Transverse colon (tissue), 4 donors: ENCODE data around the gene PTPRN2. TPM values are rescaled to one million over a fixed set of nuclear protein-coding genes. Genes with fewer than 3 reads are reported as not detected.

Source experiments
- DNase-seq: peaks from one replicate; pipeline ENCODE4 v3.0.0-alpha.2; 2019
- H3K27ac ChIP-seq, 4 donors: fragments of 200-600 bp; sonication (generic); 2 replicates each; pipeline ENCODE4 v1.5.1; 2016 to 2018; ENCODE audit warnings: inconsistent platforms in 4 of 4
- H3K27me3 ChIP-seq: fragments of 200-600 bp; sonication (generic); 2 replicates; pipeline ENCODE4 v1.5.1; 2017; ENCODE audit warnings: inconsistent platforms
- H3K36me3 ChIP-seq, 4 donors: fragments of 200-600 bp; sonication (generic); 2 replicates each; pipeline ENCODE4 v1.5.1; 2017 to 2019; ENCODE audit warnings: inconsistent platforms in 4 of 4
- H3K4me1 ChIP-seq, 4 donors: fragments of 200-600 bp; sonication (generic); 2 replicates each; pipeline ENCODE4 v1.5.1; 2017 to 2020; ENCODE audit warnings: inconsistent platforms in 4 of 4
- H3K4me3 ChIP-seq, 4 donors: fragments of 200-600 bp; sonication (generic); 1 replicate in 1 of 4; 2 replicates in 3 of 4; pipeline versions ENCODE4 v1.5.1 to v1.6.1; 2017 to 2019; ENCODE audit warnings: inconsistent platforms in 4 of 4
- H3K9me3 ChIP-seq, 2 donors: fragments of 200-600 bp; sonication (generic); 2 replicates each; pipeline ENCODE4 v1.5.1; 2017 to 2019; ENCODE audit warnings: inconsistent platforms in 2 of 2
- EP300 ChIP-seq: sonication (generic); formaldehyde crosslinking; IDR thresholded peaks from one replicate; pipeline ENCODE4 v1.6.1; 2017; ENCODE audit warnings: antibody characterized with exemption, low read depth
- POLR2A ChIP-seq: fragments of 450-650 bp; IDR thresholded peaks from one replicate; pipeline ENCODE4 v1.6.1; 2016; ENCODE audit warnings: antibody characterized with exemption, mild to moderate bottlenecking, moderate library complexity
- POLR2AphosphoS5 ChIP-seq, 3 donors: sonication (generic); formaldehyde crosslinking; IDR thresholded peaks; one replicate each; pipeline ENCODE4 v1.6.1; 2016; ENCODE audit warnings: antibody characterized with exemption in 3 of 3
- WGBS, 2 donors: methylation state at CpG; one replicate each; pipeline ENCODE4 v1.1.5; 2018; ENCODE audit warnings: low coverage in 1 of 2; 5-methylcytosine and 5-hydroxymethylcytosine counted together
- in situ Hi-C, 4 donors: fragments of 200-750 bp; cut with MboI; loops; one replicate each; pipeline versions ENCODE4 v1.15.0 to v1.15.1; 2017; ENCODE audit warnings: low sequenced_read_pairs in 3 of 4, low pct_ligation_motif_present in 1 of 4, low pct_unique_long_range_greater_than_20kb in 1 of 4
- intact Hi-C: fragments of 100-400 bp; cut with DNase I; formaldehyde crosslinking; loops from one replicate; pipeline ENCODE4 v1.15.1; 2023; ENCODE audit warnings: low total_unique reads
- total RNA-seq, 4 donors: library from RNA; depleted of rRNA; stranded (reverse); fragments of >200 nt; gene quantifications; one replicate each; pipeline ENCODE4 v1.1.0, GENCODE V29; 2016
- TF ChIP-seq, protein P1 (sequence below), 5 experiments: fragments of 200-600 bp in 3 of 5; fragments of 450-650 bp in 2 of 5; sonication (generic) in 3 of 5; IDR thresholded peaks; 1 replicate in 2 of 5; 2 replicates in 3 of 5; pipeline ENCODE4 v1.5.1; 2016 to 2017; ENCODE audit warnings: antibody characterized with exemption in 5 of 5, inconsistent platforms in 3 of 5, mild to moderate bottlenecking in 2 of 5, moderate library complexity in 1 of 5

Gene PTPRN2
- total RNA-seq, 4 donors from 2014 or later: 15.4 to 31.1 (median 21.8) TPM

GRCh38 chr7:157970744-157971143, 616.9 kb downstream of the PTPRN2 start:
- Histone ChIP-seq H3K4me3 (no peak overlapping the region), H3K27ac (no peak overlapping the region), H3K4me1 (no peaks in the 10 kb centered on the region), H3K27me3 (no peaks in the 10 kb centered on the region), H3K36me3 (no peaks in the 10 kb centered on the region), H3K9me3 (peaks cover 10 to 14% of the 10 kb centered on the region in 2 donors)
- TF ChIP-seq, protein P1, sequence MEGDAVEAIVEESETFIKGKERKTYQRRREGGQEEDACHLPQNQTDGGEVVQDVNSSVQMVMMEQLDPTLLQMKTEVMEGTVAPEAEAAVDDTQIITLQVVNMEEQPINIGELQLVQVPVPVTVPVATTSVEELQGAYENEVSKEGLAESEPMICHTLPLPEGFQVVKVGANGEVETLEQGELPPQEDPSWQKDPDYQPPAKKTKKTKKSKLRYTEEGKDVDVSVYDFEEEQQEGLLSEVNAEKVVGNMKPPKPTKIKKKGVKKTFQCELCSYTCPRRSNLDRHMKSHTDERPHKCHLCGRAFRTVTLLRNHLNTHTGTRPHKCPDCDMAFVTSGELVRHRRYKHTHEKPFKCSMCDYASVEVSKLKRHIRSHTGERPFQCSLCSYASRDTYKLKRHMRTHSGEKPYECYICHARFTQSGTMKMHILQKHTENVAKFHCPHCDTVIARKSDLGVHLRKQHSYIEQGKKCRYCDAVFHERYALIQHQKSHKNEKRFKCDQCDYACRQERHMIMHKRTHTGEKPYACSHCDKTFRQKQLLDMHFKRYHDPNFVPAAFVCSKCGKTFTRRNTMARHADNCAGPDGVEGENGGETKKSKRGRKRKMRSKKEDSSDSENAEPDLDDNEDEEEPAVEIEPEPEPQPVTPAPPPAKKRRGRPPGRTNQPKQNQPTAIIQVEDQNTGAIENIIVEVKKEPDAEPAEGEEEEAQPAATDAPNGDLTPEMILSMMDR (IDR thresholded peaks at IDR 0.05): no peak
- TF ChIP-seq POLR2AphosphoS5 (IDR thresholded peaks at IDR 0.05) (no peak), EP300 (no peak), POLR2A (no peak)
- no peak for DNase-seq
- intact Hi-C loops (loop anchor here (1.0 kb wide), 1 partner anchor 54 kb away; no protein-coding TSS in a partner anchor), in situ Hi-C loops (no loop called here)
- 41% methylated on average over 3 of the region's 3 CpGs; no CpG with 5 or more reads in 1 of the 2 donors for WGBS, 2 donors

- Histone ChIP-seq H3K4me3 (no peak overlapping the region), H3K9me3 (peaks cover 10 to 14% of the 10 kb centered on the region in 2 donors), H3K4me1 (no peaks in the 10 kb centered on the region), H3K27me3 (no peaks in the 10 kb centered on the region), H3K27ac (no peak overlapping the region), H3K36me3 (no peaks in the 10 kb centered on the region)
- 84 to 92% methylated on average over 2 of the region's 2 CpGs for WGBS, 2 donors
- TF ChIP-seq POLR2AphosphoS5 (IDR thresholded peaks at IDR 0.05) (no peak), EP300 (no peak), POLR2A (no peak)
- TF ChIP-seq, protein P1 (IDR thresholded peaks at IDR 0.05): no peak
- no peak for DNase-seq
- in situ Hi-C loops (no loop called here), intact Hi-C loops (loop anchor here (1.0 kb wide), 1 partner anchor 54 kb away; no protein-coding TSS in a partner anchor)
These were observed 617.6 kb downstream of the PTPRN2 start for GRCh38 chr7:157969995-157970394.

- 81 to 88% methylated on average over 1 of the region's 1 CpG for WGBS, 2 donors
- intact Hi-C loops (no loop called here), in situ Hi-C loops (no loop called here)
- DNase-seq: no peak
- H3K4me1 ChIP-seq: no peaks in the 10 kb centered on the region
- H3K4me3 ChIP-seq: no peak overlapping the region
- H3K9me3 ChIP-seq: no peaks in the 10 kb centered on the region
- no peak for TF ChIP-seq EP300
- TF ChIP-seq POLR2AphosphoS5 (IDR thresholded peaks at IDR 0.05): no peak
- TF ChIP-seq, protein P1 (IDR thresholded peaks at IDR 0.05): no peak
- no peak for TF ChIP-seq POLR2A
- H3K36me3 ChIP-seq: no peaks in the 10 kb centered on the region
- H3K27me3 ChIP-seq: peaks cover 8% of the 10 kb centered on the region
- no peak overlapping the region for H3K27ac ChIP-seq
These were observed 621.1 kb downstream of the PTPRN2 start for GRCh38 chr7:157966490-157966889.

- TF ChIP-seq POLR2AphosphoS5 (IDR thresholded peaks at IDR 0.05) (no peak), POLR2A (no peak), EP300 (no peak)
- TF ChIP-seq, protein P1 (IDR thresholded peaks at IDR 0.05): no peak
- Histone ChIP-seq H3K27me3 (peaks cover 14% of the 10 kb centered on the region), H3K9me3 (no peaks in the 10 kb centered on the region), H3K36me3 (no peaks in the 10 kb centered on the region), H3K4me1 (no peaks in the 10 kb centered on the region), H3K4me3 (no peak overlapping the region), H3K27ac (no peak overlapping the region)
- intact Hi-C loops: no loop called here
- in situ Hi-C loops: no loop called here
- no peak for DNase-seq
- WGBS, 2 donors: 89% methylated on average over 8 of the region's 8 CpGs; no CpG with 5 or more reads in 1 of the 2 donors
These were observed 623.1 kb downstream of the PTPRN2 start for GRCh38 chr7:157964521-157964920.
